Fibroblast of villous mesenchyme (primary cell): ENCODE data around the gene LRP1. TPM values are rescaled to one million over a fixed set of nuclear protein-coding genes. Genes with fewer than 3 reads are reported as not detected.

Experiments
- DNase-seq: peaks from one replicate; pipeline ENCODE4 v3.0.0-alpha.2; 2010; ENCODE audit warnings: low read depth
- H3K4me3 ChIP-seq: 2 replicates; pipeline ENCODE4 v1.5.1; 2011; ENCODE audit warnings: low read depth, mild to moderate bottlenecking, low read length
- CTCF ChIP-seq: IDR thresholded peaks from 2 replicates; pipeline ENCODE4 v1.5.1; 2012; ENCODE audit warnings: low read depth, mild to moderate bottlenecking, low read length; ENCODE audit not compliant: insufficient read depth
- total RNA-seq: library from RNA; depleted of rRNA; stranded (reverse); fragments of >200 nt; gene quantifications from 2 replicates; pipeline ENCODE4 v1.2.3, GENCODE V29; 2012

Gene LRP1
- total RNA-seq, 1 donor: 228 TPM

- H3K4me3 ChIP-seq: no peak overlapping the region
- peak; percentile 55 for DNase-seq
These were observed 20.7 kb upstream of the LRP1 start for GRCh38 chr12:57107456-57108155.

GRCh38 chr12:57109207-57110103 is 18.8 kb upstream of the LRP1 start:
- no peak for TF ChIP-seq CTCF
- no peak for DNase-seq
- peak overlapping the region; percentile 93 for H3K4me3 ChIP-seq

More at GRCh38 chr12:57107456-57108155, 20.7 kb upstream of the LRP1 start:
- TF ChIP-seq CTCF: no peak

DNA sequence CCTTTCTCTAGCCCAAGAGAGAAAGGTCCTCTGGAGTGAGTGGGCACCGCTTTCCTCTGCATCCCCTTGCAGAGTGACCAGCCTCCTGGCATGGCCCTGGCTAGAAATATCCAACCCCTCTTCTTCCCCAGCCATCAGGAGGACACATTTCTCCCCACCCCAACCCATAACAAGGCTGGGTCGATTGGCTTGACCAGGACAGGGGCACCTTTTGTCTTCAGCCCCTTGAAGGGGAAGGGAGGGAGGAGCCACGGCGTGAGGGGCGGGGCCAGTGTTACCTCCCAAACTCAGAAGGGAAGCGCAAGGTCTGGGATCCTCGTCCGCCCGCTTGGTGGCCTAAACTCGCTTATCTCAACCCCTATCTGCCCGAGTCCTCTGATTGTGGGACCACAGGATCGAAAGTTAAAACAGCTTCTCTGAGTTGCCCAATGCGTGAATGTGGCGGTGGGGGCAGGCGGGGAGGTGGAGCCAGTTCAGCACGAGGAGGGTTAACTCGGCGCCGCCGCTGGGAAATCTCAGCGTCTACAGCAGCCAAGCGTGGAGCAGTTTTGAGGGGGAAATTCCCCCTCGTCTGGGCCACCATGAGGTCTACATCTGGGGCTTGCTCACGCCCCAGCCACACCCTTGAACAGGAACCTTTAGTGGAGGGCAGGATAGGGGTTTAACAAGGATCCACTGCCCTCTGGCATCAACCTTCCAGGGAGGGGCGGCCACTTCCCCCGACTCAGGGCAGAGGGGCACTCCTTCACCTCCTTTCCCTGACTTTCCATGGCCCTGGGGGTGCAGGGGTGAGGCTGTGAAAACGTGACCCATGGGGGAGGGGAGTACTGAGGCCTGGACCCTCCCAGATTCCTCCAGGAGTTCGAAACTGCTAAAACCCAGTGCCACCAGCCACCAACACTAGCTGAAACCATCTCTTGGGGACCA is 17.9 kb upstream of the LRP1 start:
- DNase-seq: peak; percentile 74
- no peak for TF ChIP-seq CTCF
- peak overlapping the region; percentile 93 for H3K4me3 ChIP-seq

DNA sequence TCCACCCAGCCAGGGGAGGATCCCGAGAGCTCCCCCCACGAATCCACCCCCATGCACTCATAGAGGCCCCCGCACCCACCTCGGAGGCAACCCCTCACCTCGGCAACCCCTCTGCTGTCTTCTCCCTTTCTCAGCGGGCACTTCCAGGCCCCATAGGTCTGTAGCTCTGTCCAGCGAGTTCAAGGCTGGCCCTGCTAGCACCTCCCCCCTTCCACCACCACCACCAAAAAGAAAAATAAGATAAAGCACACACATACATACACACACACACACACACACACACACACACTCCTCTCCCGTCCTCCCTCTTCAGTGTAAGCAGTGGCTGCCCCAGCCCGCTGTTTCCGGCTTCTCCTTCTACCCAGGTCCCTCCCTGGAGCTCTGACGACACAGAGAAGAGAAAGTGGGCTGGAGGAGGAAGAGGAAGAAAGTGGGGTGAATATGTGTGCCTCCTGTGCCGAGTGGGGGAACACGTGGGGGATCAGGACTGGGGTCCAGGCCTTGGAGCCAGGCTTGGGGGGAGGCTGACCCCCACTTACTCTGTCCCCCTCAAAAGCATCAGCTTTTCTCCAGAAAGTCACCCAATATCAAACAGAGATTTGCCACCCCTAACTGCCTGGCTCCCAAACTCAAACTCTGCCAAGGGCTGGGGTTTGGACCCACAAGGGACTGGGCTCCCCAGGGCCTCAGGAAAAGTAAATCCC is 17.1 kb upstream of the LRP1 start, which contains the start of gene STAT6:
Gene STAT6 (minus strand): TSS at position 332 of the 704 bp plus-strand sequence. CDS start 3,084 bp downstream, outside the sequence.
- DNase-seq: peak; percentile 94
- H3K4me3 ChIP-seq: peak within 1 kb of the TSS; percentile 93
- TF ChIP-seq CTCF: no peak

GRCh38 chr12:57112492-57113294 is 15.6 kb upstream of the LRP1 start:
- H3K4me3 ChIP-seq: peak overlapping the region; percentile 93
- TF ChIP-seq CTCF: no peak
- no peak for DNase-seq
